Panc1 (cell line): ENCODE measurements around the gene RASAL1. TPM values are rescaled to one million over a fixed set of nuclear protein-coding genes. Genes with fewer than 3 reads are reported as not detected.

ENCODE experiments used
- ATAC-seq: fragments of 200-7000 bp; cut with Tn5 transposase; 2 replicates; pipeline ENCODE4 v1.9.1; 2020; ENCODE audit warnings: mild to moderate bottlenecking, moderate library complexity
- BruUV-seq: library from RNA; stranded (reverse); fragments of 400-500 nt; replicated peaks from 2 replicates; lab custom pipeline; 2021; lab: Mats Ljungman, UMichigan
- CTCF ChIA-PET: fragments of 300-600 bp; sonication (Branson Sonifier 250); formaldehyde crosslinking; loops from one replicate; lab custom pipeline; 2022; ENCODE audit warnings: antibody characterized with exemption; lab: Charles Lee
- POLR2A ChIA-PET: fragments of 300-600 bp; sonication (Branson Sonifier 250); formaldehyde crosslinking; loops from one replicate; lab custom pipeline; 2022; ENCODE audit warnings: antibody characterized with exemption; lab: Charles Lee
- DNase-seq: peaks from one replicate; pipeline ENCODE4 v3.0.0-alpha.2; 2010; ENCODE audit warnings: low read depth, low spot score
- H3K27ac ChIP-seq: 2 replicates; pipeline ENCODE4 v1.5.1; 2011; ENCODE audit warnings: mild to moderate bottlenecking, low read length, inconsistent platforms
- H3K27me3 ChIP-seq: fragments of 200-500 bp; sonication (Bioruptor generic); 2 replicates; pipeline ENCODE4 v1.6.0; 2014; ENCODE audit warnings: low read length, inconsistent platforms; ENCODE audit not compliant: control insufficient read depth, insufficient read depth
- H3K36me3 ChIP-seq: fragments of 200-500 bp; sonication (Bioruptor generic); 2 replicates; pipeline ENCODE4 v1.5.1; 2014; ENCODE audit warnings: inconsistent platforms, mild to moderate bottlenecking, low read length, moderate library complexity; ENCODE audit not compliant: control insufficient read depth, insufficient read depth
- H3K4me1 ChIP-seq: 2 replicates; pipeline ENCODE4 v1.5.1; 2011; ENCODE audit warnings: inconsistent platforms, mild to moderate bottlenecking, low read length, moderate library complexity; ENCODE audit not compliant: control insufficient read depth, insufficient read depth
- H3K4me3 ChIP-seq, 2 experiments: 2 replicates each; pipeline ENCODE4 v1.5.1; 2011 to 2012; ENCODE audit warnings: low read depth in 2 of 2, low read length in 2 of 2, mild to moderate bottlenecking in 2 of 2, inconsistent platforms in 1 of 2, moderate library complexity in 1 of 2
- H3K9me3 ChIP-seq: fragments of 200-500 bp; sonication (Bioruptor generic); 2 replicates; pipeline ENCODE4 v1.5.1; 2014; ENCODE audit warnings: low read depth, mild to moderate bottlenecking, inconsistent platforms, low read length, moderate library complexity; ENCODE audit not compliant: control insufficient read depth, insufficient read depth
- CTCF ChIP-seq: fragments of 450-650 bp; IDR thresholded peaks from 2 replicates; pipeline ENCODE4 v1.5.1; 2017; ENCODE audit warnings: mild to moderate bottlenecking
- POLR2AphosphoS5 ChIP-seq: IDR thresholded peaks from 2 replicates; pipeline ENCODE4 v1.6.1; 2012; ENCODE audit warnings: mild to moderate bottlenecking, low read depth, low read length, moderate library complexity
- REST ChIP-seq, 2 experiments: IDR thresholded peaks; 2 replicates each; pipeline ENCODE4 v1.6.1; 2011 to 2012; ENCODE audit warnings: low read depth in 2 of 2, control low read depth in 1 of 2, low read length in 1 of 2, mild to moderate bottlenecking in 1 of 2, moderate library complexity in 1 of 2; ENCODE audit not compliant: insufficient read depth in 1 of 2
- SIN3A ChIP-seq: IDR thresholded peaks from 2 replicates; pipeline ENCODE4 v1.6.1; 2012; ENCODE audit warnings: low read depth, mild to moderate bottlenecking, low read length, moderate library complexity, borderline replicate concordance; ENCODE audit not compliant: insufficient read depth
- TCF7L2 ChIP-seq: IDR thresholded peaks from 2 replicates; pipeline ENCODE4 v1.6.1; 2011; ENCODE audit warnings: mild to moderate bottlenecking, low read depth, low read length, inconsistent platforms
- in situ Hi-C: cut with HindIII; loops from 2 replicates; pipeline ENCODE4 v1.10.0; 2016; ENCODE audit warnings: low sequenced_read_pairs, low pct_unique_long_range_greater_than_20kb
- intact Hi-C: fragments of 100-400 bp; cut with micrococcal nuclease; formaldehyde crosslinking; loops from one replicate; pipeline ENCODE4 v1.10.0; 2022; ENCODE audit not compliant: unreplicated experiment
- total RNA-seq: library from RNA; stranded (reverse); gene quantifications from one replicate; pipeline ENCODE4 v1.2.1, GENCODE V29; 2021; ENCODE audit not compliant: unreplicated experiment

RASAL1 gene
- total RNA-seq, 1 experiment from 2014 or later = 0.28 TPM

- Histone ChIP-seq H3K27me3 (no peaks in the 10 kb centered on the region), H3K27ac (no peak overlapping the region), H3K4me1 (no peaks in the 10 kb centered on the region), H3K4me3 (no peak overlapping the region), H3K9me3 (no peaks in the 10 kb centered on the region), H3K36me3 (no peaks in the 10 kb centered on the region)
- in situ Hi-C loops (no loop called here), intact Hi-C loops (no loop called here)
- TF ChIP-seq POLR2AphosphoS5 = no peak
- TF ChIP-seq REST (IDR thresholded peaks at IDR 0.05; ENCODE audit: insufficient read depth in 1 of 2, low read depth in 2 of 2, low read length in 1 of 2) = no peak
- no peak for TF ChIP-seq CTCF
- TF ChIP-seq SIN3A = no peak
- no peak for TF ChIP-seq TCF7L2
- ChIA-PET POLR2A (no interaction called here), CTCF (interaction anchor here (0.5 to 0.9 kb wide), 3 partner anchors 38 to 83 kb away, joined by 5 to 13 read pairs (median 11); no protein-coding TSS in a partner anchor)
- DNase-seq = no peak
- BruUV-seq = no TSS peak
- ATAC-seq = 0 out of 2 replicates have a peak, but pooled peaks have one; percentile 50
Observed at GRCh38 chr12:113114447-113115178, 20.9 kb downstream of the RASAL1 start.

- POLR2A ChIA-PET = no interaction called here
- no peak overlapping the region for H3K4me3 ChIP-seq
- no peak for ATAC-seq
- in situ Hi-C loops (no loop called here), intact Hi-C loops (no loop called here)
- no peak overlapping the region for H3K27ac ChIP-seq
- H3K4me1 ChIP-seq = no peaks in the 10 kb centered on the region
- no TSS peak for BruUV-seq
- TF ChIP-seq POLR2AphosphoS5 (no peak), TCF7L2 (no peak), REST (IDR thresholded peaks at IDR 0.05; ENCODE audit: insufficient read depth in 1 of 2, low read depth in 2 of 2, low read length in 1 of 2) (no peak), SIN3A (no peak), CTCF (no peak)
- H3K27me3 ChIP-seq = no peaks in the 10 kb centered on the region
- CTCF ChIA-PET = no interaction called here
- H3K9me3 ChIP-seq = no peaks in the 10 kb centered on the region
- no peak for DNase-seq
- H3K36me3 ChIP-seq = no peaks in the 10 kb centered on the region
Observed at GRCh38 chr12:113113397-113113796, 22.2 kb downstream of the RASAL1 start.
